ENCODE data around the gene ADRA1B.

Gene ADRA1B

DNA sequence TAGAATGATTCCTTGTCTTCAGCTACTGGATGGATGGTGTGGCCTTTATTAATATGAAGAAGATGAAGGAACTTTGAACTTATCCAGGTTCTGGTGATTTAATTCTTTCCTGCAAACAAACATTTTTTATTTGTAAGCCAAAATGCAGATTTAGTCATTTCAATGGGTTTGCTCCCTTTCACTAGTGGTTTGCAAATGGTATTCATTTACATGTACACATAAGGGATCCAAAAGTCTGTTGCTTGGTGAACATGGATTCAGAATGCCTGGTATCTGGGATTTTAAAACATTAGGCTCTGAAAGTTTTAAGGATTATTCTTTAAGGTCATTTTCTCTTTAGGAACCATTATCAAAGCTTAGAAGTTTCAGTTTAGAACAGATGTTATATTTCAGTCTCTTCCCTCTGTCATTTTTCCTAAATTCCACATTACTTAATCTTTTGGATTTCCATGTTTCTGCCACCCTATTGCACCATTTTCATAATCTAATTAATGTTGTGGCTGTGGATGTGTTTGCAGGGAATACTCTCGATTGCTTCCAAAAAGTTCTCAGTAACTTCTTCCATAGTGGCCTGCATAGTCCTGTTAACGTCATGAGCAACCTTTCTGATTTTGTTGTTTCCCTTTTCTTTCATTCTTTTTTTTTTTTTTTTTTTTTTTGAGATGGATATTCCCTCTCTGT, 102.8 kb downstream of the ADRA1B start:
- DNase-seq (ENCODE audit: low read depth), result no peak

DNA sequence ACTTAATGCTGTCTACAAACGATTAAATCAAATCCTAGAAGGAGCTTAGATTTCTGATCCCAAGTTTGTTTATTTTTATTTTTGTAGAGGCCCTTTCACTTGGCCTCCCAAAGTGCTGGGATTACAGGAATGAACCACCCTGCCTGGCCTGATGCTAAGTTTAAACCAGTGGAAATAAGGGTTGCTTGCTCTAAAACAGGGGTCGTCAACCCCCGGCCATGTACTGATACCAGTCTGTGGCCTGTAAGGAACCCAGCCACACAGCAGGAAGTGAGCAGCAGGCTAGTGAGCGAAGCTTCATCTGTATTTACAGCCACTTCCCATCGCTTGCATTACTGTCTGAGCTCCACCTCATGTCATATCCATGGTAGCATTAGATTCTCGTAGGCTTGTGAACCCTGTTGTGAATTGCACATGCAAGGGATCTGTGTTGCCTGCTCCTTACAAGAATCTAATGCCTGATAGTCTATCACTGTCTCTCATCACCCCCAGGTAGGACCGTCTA, 104.0 kb downstream of the ADRA1B start:
- no peak for DNase-seq (ENCODE audit: low read depth)

DNA sequence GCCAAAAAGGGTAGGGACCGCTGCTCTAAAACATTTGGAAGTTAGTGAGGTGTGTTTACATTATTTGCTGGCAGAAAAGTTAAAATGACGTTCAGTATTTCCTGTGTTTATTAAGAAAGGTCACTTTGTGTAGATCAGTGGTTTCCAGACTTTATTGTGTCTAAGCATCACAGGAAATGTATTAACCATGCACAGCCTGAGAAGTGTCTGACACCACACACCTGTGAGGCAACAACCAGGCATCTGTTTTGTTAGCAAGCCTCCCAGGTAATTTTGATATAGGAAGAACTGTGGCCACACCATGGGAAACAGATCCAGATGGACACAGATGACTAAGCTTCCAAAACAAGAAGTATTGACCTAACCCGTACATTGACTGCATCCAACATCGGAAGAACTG, 104.7 kb downstream of the ADRA1B start:
- no peak for DNase-seq (ENCODE audit: low read depth)

DNA sequence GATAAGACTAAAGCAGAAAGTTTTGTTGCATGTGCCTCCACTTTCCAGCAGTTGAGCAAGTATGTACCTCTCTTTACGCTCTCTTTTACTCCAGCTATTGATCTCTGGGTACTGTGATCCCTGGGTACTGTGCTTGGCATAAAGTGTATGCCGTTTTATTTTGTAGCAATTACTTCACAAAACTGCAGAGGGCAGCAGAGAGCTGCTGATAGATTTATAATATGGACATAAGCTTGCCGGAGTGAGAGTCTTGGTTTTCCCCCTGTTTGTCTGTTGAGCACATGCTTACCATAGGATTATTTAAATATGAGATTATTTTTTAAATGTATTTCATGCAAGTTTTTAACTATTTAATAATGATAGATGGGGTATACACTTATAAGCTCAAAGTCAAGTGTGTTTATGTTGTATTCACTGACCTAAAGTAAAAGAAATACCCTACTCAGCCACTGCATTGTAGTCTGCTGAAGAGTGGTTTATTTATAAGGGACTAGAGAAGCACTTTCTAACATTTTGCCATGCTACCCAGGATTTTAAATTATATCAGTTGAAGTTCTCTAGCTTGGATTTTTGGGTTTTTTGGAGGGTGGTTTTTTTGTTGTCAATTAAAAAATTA, 105.7 kb downstream of the ADRA1B start:
- DNase-seq (ENCODE audit: low read depth), result peak; percentile 32
